ENCODE results near the gene ATP2A3. TPM values are rescaled to one million over a fixed set of nuclear protein-coding genes. Genes with fewer than 3 reads are reported as not detected.

Gene ATP2A3
- total and polyA plus RNA-seq, 11 donors: 3.3 to 21.8 (median 7.0) TPM

- no peak for TF ChIP-seq POLR2A (IDR thresholded peaks at IDR 0.05)
- TF ChIP-seq, protein P1, sequence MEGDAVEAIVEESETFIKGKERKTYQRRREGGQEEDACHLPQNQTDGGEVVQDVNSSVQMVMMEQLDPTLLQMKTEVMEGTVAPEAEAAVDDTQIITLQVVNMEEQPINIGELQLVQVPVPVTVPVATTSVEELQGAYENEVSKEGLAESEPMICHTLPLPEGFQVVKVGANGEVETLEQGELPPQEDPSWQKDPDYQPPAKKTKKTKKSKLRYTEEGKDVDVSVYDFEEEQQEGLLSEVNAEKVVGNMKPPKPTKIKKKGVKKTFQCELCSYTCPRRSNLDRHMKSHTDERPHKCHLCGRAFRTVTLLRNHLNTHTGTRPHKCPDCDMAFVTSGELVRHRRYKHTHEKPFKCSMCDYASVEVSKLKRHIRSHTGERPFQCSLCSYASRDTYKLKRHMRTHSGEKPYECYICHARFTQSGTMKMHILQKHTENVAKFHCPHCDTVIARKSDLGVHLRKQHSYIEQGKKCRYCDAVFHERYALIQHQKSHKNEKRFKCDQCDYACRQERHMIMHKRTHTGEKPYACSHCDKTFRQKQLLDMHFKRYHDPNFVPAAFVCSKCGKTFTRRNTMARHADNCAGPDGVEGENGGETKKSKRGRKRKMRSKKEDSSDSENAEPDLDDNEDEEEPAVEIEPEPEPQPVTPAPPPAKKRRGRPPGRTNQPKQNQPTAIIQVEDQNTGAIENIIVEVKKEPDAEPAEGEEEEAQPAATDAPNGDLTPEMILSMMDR (IDR thresholded peaks at IDR 0.05): no peak
- Histone ChIP-seq H3K27ac (peak overlapping the region in 5 of 12 donors; percentile 0 to 91 (median 43)), H3K27me3 (no peaks in the 10 kb centered on the region), H3K9me3 (no peaks in the 10 kb centered on the region), H3K36me3 (no peaks in the 10 kb centered on the region), H3K4me1 (peaks cover 4 to 48% (median 38%) of the 10 kb centered on the region in 12 donors), H3K4me3 (no peak overlapping the region)
- ATAC-seq (no peak), DNase-seq (peak in 1 of 5 donors; percentile 52)
- 66 to 83% (median 70%) methylated on average over 13 to 15 of the region's 15 CpGs for WGBS, 4 donors
- intact Hi-C loops (cut with DNase I): no loop called here
These were observed 67.9 kb downstream of the ATP2A3 start for GRCh38 chr17:3896108-3896967.

DNA sequence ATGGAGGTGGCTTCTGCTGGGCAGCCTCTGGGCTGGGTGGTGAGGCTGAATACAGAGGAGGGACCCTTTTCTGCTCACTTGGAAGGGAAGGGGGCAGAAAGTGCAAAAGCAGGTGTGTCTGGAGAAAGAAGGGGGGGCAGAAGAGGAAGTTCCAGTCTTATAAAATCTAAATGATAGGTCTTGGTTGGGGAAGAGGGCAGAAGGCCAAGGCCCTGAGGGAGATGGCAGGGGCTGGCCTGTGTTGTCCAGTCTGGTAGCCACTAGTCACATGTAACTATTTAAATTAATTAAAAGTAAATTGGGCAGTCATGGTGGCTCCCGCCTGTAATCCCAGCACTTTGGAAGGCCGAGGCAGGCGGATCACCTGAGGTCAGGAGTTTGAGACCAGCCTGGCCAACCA is 68.9 kb downstream of the ATP2A3 start:
- Histone ChIP-seq H3K9me3 (no peaks in the 10 kb centered on the region), H3K27me3 (no peaks in the 10 kb centered on the region), H3K27ac (peak overlapping the region; percentile 38 to 92 (median 84)), H3K36me3 (no peaks in the 10 kb centered on the region), H3K4me3 (no peak overlapping the region), H3K4me1 (peaks cover 4 to 57% (median 46%) of the 10 kb centered on the region in 12 donors)
- no peak for ATAC-seq
- intact Hi-C loops (cut with DNase I): no loop called here
- no peak for DNase-seq
- no peak for TF ChIP-seq POLR2A (IDR thresholded peaks at IDR 0.05)
- TF ChIP-seq, protein P1 (IDR thresholded peaks at IDR 0.05): no peak
- WGBS, 4 donors: 94 to 98% (median 96%) methylated on average over 3 of the region's 3 CpGs

DNA sequence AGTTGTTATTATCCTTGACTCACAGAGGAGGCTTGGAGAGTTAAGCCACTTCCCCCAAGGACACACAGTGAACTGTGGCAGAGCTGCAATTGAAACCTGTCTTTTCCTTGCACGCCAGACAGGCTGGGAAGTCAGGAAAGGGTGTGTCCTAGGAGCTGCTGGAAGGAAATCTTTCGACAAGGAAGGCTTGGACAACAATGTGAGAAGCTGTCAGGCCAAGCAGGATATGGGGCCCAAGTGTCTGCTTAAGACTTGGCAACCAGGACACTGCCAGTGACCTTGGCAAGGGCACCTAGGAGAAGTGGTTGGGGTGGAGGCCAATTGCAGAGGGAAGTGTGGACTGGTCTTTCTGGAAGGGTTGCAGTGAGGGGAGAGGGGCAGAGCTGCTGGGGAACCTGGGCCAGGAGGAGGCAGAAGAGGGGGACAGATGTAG is 69.3 kb downstream of the ATP2A3 start:
- ATAC-seq (peak; percentile 0 to 53 (median 5)), DNase-seq (peak in 4 of 5 donors; percentile 55 to 66 (median 62))
- H3K4me3 ChIP-seq: no peak overlapping the region
- H3K9me3 ChIP-seq: no peaks in the 10 kb centered on the region
- peaks cover 4 to 62% (median 48%) of the 10 kb centered on the region in 12 donors for H3K4me1 ChIP-seq
- peak overlapping the region; percentile 38 to 92 (median 84) for H3K27ac ChIP-seq
- intact Hi-C loops (cut with DNase I): no loop called here
- no peaks in the 10 kb centered on the region for H3K36me3 ChIP-seq
- 9 to 28% (median 16%) methylated on average over 2 of the region's 2 CpGs for WGBS, 4 donors
- TF ChIP-seq, protein P1 (IDR thresholded peaks at IDR 0.05): no peak
- no peak for TF ChIP-seq POLR2A (IDR thresholded peaks at IDR 0.05)
- H3K27me3 ChIP-seq: no peaks in the 10 kb centered on the region

DNA sequence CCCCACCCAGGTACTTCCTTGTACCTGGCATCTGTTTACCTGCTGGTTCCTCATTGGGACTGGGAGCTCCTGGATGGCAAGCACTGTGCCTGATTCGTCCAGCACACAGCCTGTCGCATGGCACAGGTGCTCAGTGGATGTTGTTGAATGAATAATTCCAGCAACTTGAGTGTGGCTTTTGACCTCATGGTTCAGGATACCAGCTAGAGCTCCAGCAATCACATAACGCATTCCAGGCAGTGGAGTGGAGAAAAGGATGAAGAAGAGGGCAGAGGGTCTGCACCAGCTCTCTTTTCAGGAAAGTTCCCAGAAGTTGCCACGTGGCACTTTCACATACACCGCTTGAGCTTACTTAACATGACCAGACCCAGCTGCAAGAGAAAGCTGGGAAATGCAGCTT is 70.0 kb downstream of the ATP2A3 start:
- 70 to 78% (median 74%) methylated on average over 5 of the region's 5 CpGs for WGBS, 4 donors
- no peak for TF ChIP-seq POLR2A (IDR thresholded peaks at IDR 0.05)
- TF ChIP-seq, protein P1 (IDR thresholded peaks at IDR 0.05): no peak
- peak overlapping the region in 1 of 12 donors; percentile 0 for H3K4me3 ChIP-seq
- H3K27ac ChIP-seq: peak overlapping the region; percentile 14 to 92 (median 84)
- no peaks in the 10 kb centered on the region for H3K36me3 ChIP-seq
- no peaks in the 10 kb centered on the region for H3K27me3 ChIP-seq
- H3K4me1 ChIP-seq: peaks cover 4 to 68% (median 53%) of the 10 kb centered on the region in 12 donors
- no peaks in the 10 kb centered on the region for H3K9me3 ChIP-seq
- ATAC-seq: no peak
- no peak for DNase-seq
- intact Hi-C loops (cut with DNase I): no loop called here

Data from heart left ventricle (tissue), 16 donors.